CD4-positive, alpha-beta T cell (primary cell): Measurements from ENCODE around the gene NUDT10. TPM values are rescaled to one million over a fixed set of nuclear protein-coding genes. Genes with fewer than 3 reads are reported as not detected.
A peak's percentile ranks its signal among the peaks of the same experiment; 100 is the strongest.
"Not testable (repeated sequence)": the region's sequence is repeated elsewhere in the genome, so short reads cannot be mapped to it uniquely, and the experiment has no call there.

Experiments
- ATAC-seq: fragments of 200-7000 bp; cut with Tn5 transposase; one replicate; pipeline ENCODE4 v1.10.0; 2022; ENCODE audit warnings: mild to moderate bottlenecking; ENCODE audit not compliant: poor library complexity
- CTCF ChIA-PET: fragments of 350-600 bp; sonication (Branson Sonifier 250); formaldehyde crosslinking; loops from one replicate; lab custom pipeline; 2021; ENCODE audit warnings: antibody characterized with exemption, inconsistent platforms; lab: Charles Lee
- POLR2A ChIA-PET: fragments of 350-600 bp; sonication (Branson Sonifier 250); formaldehyde crosslinking; loops from one replicate; lab custom pipeline; 2021; ENCODE audit warnings: antibody characterized with exemption, inconsistent platforms; lab: Charles Lee
- DNase-seq, 14 experiments: peaks; one replicate each; pipeline ENCODE4 v3.0.0-alpha.2; 2013 to 2020; ENCODE audit warnings: mixed read lengths in 2 of 14
- H3K27ac ChIP-seq, 2 donors: one replicate each; pipeline versions ENCODE4 v1.5.1 to v1.7.0; 2013; ENCODE audit warnings: low read length in 2 of 2, low read depth in 1 of 2, mild to moderate bottlenecking in 1 of 2
- H3K27me3 ChIP-seq, 2 experiments: 1 replicate in 1 of 2; 2 replicates in 1 of 2; pipeline versions ENCODE4 v1.6.1 to v1.7.0; 2013; ENCODE audit warnings: low read length in 2 of 2, control low read depth in 1 of 2, mild to moderate bottlenecking in 1 of 2, moderate library complexity in 1 of 2; ENCODE audit not compliant: insufficient read depth in 2 of 2, control insufficient read depth in 1 of 2
- H3K36me3 ChIP-seq: one replicate; pipeline ENCODE4 v1.6.1; 2013; ENCODE audit warnings: low read length, control low read depth; ENCODE audit not compliant: insufficient read depth
- H3K4me1 ChIP-seq: one replicate; pipeline ENCODE4 v1.6.1; 2013; ENCODE audit warnings: low read length, control low read depth; ENCODE audit not compliant: insufficient read depth
- H3K4me3 ChIP-seq: one replicate; pipeline ENCODE4 v1.5.1; 2013; ENCODE audit warnings: mild to moderate bottlenecking, low read length, moderate library complexity
- H3K9me3 ChIP-seq, 2 experiments: 1 replicate in 1 of 2; 2 replicates in 1 of 2; pipeline versions ENCODE4 v1.6.1 to v1.7.0; 2013; ENCODE audit warnings: low read length in 2 of 2, mild to moderate bottlenecking in 2 of 2, control low read depth in 1 of 2, moderate library complexity in 1 of 2; ENCODE audit not compliant: control insufficient read depth in 1 of 2, insufficient read depth in 1 of 2
- H3K27ac Mint-ChIP-seq: one replicate; pipeline ENCODE4 v1.8.0; 2020; ENCODE audit warnings: mixed read lengths
- H3K27me3 Mint-ChIP-seq: one replicate; pipeline ENCODE4 v1.8.0; 2021; ENCODE audit warnings: mixed read lengths
- H3K36me3 Mint-ChIP-seq: one replicate; pipeline ENCODE4 v1.8.0; 2021; ENCODE audit warnings: low read depth, mixed read lengths
- H3K4me1 Mint-ChIP-seq: one replicate; pipeline ENCODE4 v1.8.0; 2021; ENCODE audit warnings: low read depth, mixed read lengths
- H3K4me3 Mint-ChIP-seq: one replicate; pipeline ENCODE4 v1.8.0; 2020; ENCODE audit warnings: mild to moderate bottlenecking, mixed read lengths
- H3K9me3 Mint-ChIP-seq: one replicate; pipeline ENCODE4 v1.8.0; 2020; ENCODE audit warnings: mixed read lengths
- CTCF ChIP-seq: fragments of 200-600 bp; IDR thresholded peaks from one replicate; pipeline ENCODE4 v1.8.0; 2022; ENCODE audit warnings: antibody characterized with exemption, mild to moderate bottlenecking
- intact Hi-C, 2 experiments: fragments of 100-400 bp; cut with DNase I in 1 of 2; cut with micrococcal nuclease in 1 of 2; formaldehyde crosslinking; loops; one replicate each; pipeline versions ENCODE4 v1.15.1 to v1.9.0; 2023 to 2025; cut with DNase I, micrococcal nuclease
- total RNA-seq, 174 experiments: library from RNA in 2 of 174; stranded (reverse) in 2 of 174; gene quantifications; one replicate each; pipeline ENCODE4 v1.2.3 and lab custom pipeline; 2021 to 2026

Gene NUDT10
- total RNA-seq, 2 experiments from 2014 or later: not detected

GRCh38 chrX:51316271-51316670 lies 16.4 kb upstream of the NUDT10 start:
- H3K36me3 Mint-ChIP-seq: peaks cover 47% of the 10 kb centered on the region
- no peak overlapping the region for H3K4me3 ChIP-seq
- no peaks in the 10 kb centered on the region for H3K4me1 ChIP-seq
- intact Hi-C loops: no loop called here
- H3K27me3 Mint-ChIP-seq: no peaks in the 10 kb centered on the region
- no peak overlapping the region for H3K4me3 Mint-ChIP-seq
- H3K9me3 Mint-ChIP-seq: no peaks in the 10 kb centered on the region
- no peak for ATAC-seq
- ChIA-PET CTCF (interaction anchor here (1.2 kb wide), 1 partner anchor 10 kb away, joined by 5 read pairs; no protein-coding TSS in a partner anchor), POLR2A (no interaction called here)
- H3K27ac ChIP-seq: no peak overlapping the region
- peaks cover 0 to 2% of the 10 kb centered on the region in 2 experiments for H3K9me3 ChIP-seq
- no peaks in the 10 kb centered on the region for H3K27me3 ChIP-seq
- H3K36me3 ChIP-seq: no peaks in the 10 kb centered on the region
- no peak for TF ChIP-seq CTCF
- no peaks in the 10 kb centered on the region for H3K4me1 Mint-ChIP-seq
- DNase-seq: no peak
- H3K27ac Mint-ChIP-seq: no peak overlapping the region

GRCh38 chrX:51332943-51333785 lies 542 bp downstream of the NUDT10 start:
- H3K4me3 ChIP-seq: peak overlapping the region; percentile 46
- H3K36me3 ChIP-seq, H3K27ac Mint-ChIP-seq, H3K36me3 Mint-ChIP-seq, H3K27me3 ChIP-seq, H3K9me3 Mint-ChIP-seq, H3K9me3 ChIP-seq, H3K27me3 Mint-ChIP-seq, CTCF ChIA-PET, H3K4me1 Mint-ChIP-seq, H3K27ac ChIP-seq, DNase-seq, POLR2A ChIA-PET, H3K4me1 ChIP-seq: not testable (repeated sequence)
- ATAC-seq: peak; percentile 24
- intact Hi-C loops: loop anchor here in 1 of 2 experiments (10.0 kb wide), 1 partner anchor 932 kb away; no protein-coding TSS in a partner anchor
- H3K4me3 Mint-ChIP-seq: peak overlapping the region; percentile 84

GRCh38 chrX:51334276-51334675 lies 1.7 kb downstream of the NUDT10 start:
- H3K36me3 ChIP-seq: no peaks in the 10 kb centered on the region
- intact Hi-C loops: loop anchor here in 1 of 2 experiments (10.0 kb wide), 1 partner anchor 931 kb away; no protein-coding TSS in a partner anchor
- no peaks in the 10 kb centered on the region for H3K9me3 ChIP-seq
- no peak for DNase-seq
- no peak for TF ChIP-seq CTCF
- Mint-ChIP-seq H3K27me3 (no peaks in the 10 kb centered on the region), H3K4me3 (no peak overlapping the region), H3K27ac (no peak overlapping the region), H3K36me3 (no peaks in the 10 kb centered on the region), H3K9me3 (no peaks in the 10 kb centered on the region), H3K4me1 (no peaks in the 10 kb centered on the region)
- H3K27ac ChIP-seq: no peak overlapping the region
- peaks cover 5% of the 10 kb centered on the region for H3K4me1 ChIP-seq
- ChIA-PET CTCF (interaction anchor here (3.2 kb wide), 1 partner anchor 86 kb away, joined by 22 read pairs; no protein-coding TSS in a partner anchor), POLR2A (no interaction called here)
- H3K27me3 ChIP-seq: no peaks in the 10 kb centered on the region
- H3K4me3 ChIP-seq: no peak overlapping the region
- no peak for ATAC-seq
